ENCODE results near the gene NME9. TPM values are rescaled to one million over a fixed set of nuclear protein-coding genes. Genes with fewer than 3 reads are reported as not detected.
A peak's percentile ranks its signal among the peaks of the same experiment; 100 is the strongest.

The NME9 gene
- total RNA-seq, 1 donor from 2014 or later = not detected

- FAIRE-seq = no peak
- H3K36me3 ChIP-seq (ENCODE audit: control insufficient read depth, insufficient read depth, low read length) = peaks cover 5% of the 10 kb centered on the region
- TF ChIP-seq, protein P1, sequence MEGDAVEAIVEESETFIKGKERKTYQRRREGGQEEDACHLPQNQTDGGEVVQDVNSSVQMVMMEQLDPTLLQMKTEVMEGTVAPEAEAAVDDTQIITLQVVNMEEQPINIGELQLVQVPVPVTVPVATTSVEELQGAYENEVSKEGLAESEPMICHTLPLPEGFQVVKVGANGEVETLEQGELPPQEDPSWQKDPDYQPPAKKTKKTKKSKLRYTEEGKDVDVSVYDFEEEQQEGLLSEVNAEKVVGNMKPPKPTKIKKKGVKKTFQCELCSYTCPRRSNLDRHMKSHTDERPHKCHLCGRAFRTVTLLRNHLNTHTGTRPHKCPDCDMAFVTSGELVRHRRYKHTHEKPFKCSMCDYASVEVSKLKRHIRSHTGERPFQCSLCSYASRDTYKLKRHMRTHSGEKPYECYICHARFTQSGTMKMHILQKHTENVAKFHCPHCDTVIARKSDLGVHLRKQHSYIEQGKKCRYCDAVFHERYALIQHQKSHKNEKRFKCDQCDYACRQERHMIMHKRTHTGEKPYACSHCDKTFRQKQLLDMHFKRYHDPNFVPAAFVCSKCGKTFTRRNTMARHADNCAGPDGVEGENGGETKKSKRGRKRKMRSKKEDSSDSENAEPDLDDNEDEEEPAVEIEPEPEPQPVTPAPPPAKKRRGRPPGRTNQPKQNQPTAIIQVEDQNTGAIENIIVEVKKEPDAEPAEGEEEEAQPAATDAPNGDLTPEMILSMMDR (IDR thresholded peaks at IDR 0.05; ENCODE audit: insufficient read depth, low read length, severe bottlenecking) = no peak
These were observed 31.8 kb downstream of the NME9 start for GRCh38 chr3:138297876-138298275.

DNA sequence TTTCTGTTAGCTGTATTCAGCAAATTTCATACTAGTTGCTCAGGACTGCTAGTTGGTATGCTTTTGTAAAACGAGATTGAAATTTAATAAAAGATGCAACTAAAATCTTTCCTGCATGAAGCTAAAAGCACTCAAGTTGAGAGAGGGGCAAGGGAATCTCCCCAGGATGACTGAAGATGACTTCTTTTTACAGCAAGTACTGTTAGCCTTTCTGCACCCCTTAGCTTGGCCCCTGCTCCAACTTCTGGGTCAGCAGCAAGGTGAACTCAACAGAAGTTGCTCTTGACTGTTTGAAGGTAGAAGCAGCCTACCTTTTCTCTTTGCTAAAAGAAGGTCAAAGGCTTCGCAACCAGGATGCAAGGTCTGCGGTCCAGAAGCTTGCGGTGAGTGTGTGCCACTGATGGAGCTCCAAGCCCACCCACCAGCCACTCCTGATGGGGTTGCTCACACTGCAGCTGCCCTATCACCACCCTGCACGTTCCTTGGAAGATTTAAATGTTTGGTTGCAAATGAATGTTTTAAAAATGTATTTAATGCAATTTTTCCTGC, 32.5 kb downstream of the NME9 start:
- DNase-seq (ENCODE audit: low read depth) (no peak), FAIRE-seq (no peak)
- no peaks in the 10 kb centered on the region for H3K27me3 ChIP-seq (ENCODE audit: control insufficient read depth, insufficient read depth, low read length)
- TF ChIP-seq, protein P1 (IDR thresholded peaks at IDR 0.05; ENCODE audit: insufficient read depth, low read length, severe bottlenecking) = no peak
- peaks cover 5% of the 10 kb centered on the region for H3K36me3 ChIP-seq (ENCODE audit: control insufficient read depth, insufficient read depth, low read length)
- H3K4me3 ChIP-seq (ENCODE audit: low read depth, low read length) = no peak overlapping the region

More at GRCh38 chr3:138297876-138298275, 31.8 kb downstream of the NME9 start:
- H3K27me3 ChIP-seq (ENCODE audit: control insufficient read depth, insufficient read depth, low read length) = no peaks in the 10 kb centered on the region
- no peak for DNase-seq (ENCODE audit: low read depth)
- no peak overlapping the region for H3K4me3 ChIP-seq (ENCODE audit: low read depth, low read length)

DNA sequence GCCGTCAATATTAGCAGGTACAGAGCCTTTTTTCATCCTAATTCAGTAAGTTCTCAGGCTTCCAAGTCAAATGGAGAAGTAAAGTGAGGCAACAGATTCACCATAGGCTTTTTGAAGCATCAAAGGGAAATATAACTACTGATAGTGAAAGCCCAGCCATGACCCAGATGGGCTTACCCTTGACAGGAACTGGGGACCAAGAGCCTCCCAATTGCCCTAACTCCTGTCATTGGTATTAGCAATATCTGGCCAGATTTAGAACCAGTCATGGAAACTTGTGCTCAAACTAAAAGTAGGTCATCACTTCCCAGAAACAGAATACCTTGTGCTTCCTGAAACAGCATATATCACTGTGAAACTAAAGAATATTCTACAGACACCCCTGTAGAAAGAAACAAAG, 33.0 kb downstream of the NME9 start:
- DNase-seq (ENCODE audit: low read depth) (no peak), FAIRE-seq (no peak)
- Histone ChIP-seq H3K36me3 (ENCODE audit: control insufficient read depth, insufficient read depth, low read length) (peaks cover 5% of the 10 kb centered on the region), H3K4me3 (ENCODE audit: low read depth, low read length) (no peak overlapping the region), H3K27me3 (ENCODE audit: control insufficient read depth, insufficient read depth, low read length) (no peaks in the 10 kb centered on the region)
- TF ChIP-seq, protein P1 (IDR thresholded peaks at IDR 0.05; ENCODE audit: insufficient read depth, low read length, severe bottlenecking) = no peak

DNA sequence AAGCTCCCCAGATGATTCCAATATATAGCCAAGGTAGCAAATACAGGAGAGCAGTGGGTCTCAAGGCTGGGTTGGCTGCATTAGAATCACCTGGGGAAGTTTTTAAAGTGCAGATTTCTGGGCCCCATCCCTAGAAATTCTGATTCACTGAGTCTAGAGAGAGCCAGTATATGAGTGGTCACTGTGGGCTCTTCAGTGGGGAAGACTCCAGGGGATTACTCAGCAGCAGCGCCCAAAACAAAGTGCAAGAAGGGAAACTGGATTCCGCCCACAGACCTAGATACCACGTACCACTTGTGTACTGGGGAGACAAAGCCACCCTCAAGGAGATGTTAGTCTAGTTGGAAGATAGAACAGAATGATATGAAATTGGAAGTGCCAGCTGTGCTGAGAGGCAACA, 40.0 kb downstream of the NME9 start:
- no peak for FAIRE-seq
- H3K36me3 ChIP-seq (ENCODE audit: control insufficient read depth, insufficient read depth, low read length) = peaks cover 12% of the 10 kb centered on the region

GRCh38 chr3:138289260-138289659, 40.4 kb downstream of the NME9 start:
- TF ChIP-seq, protein P1 (IDR thresholded peaks at IDR 0.05; ENCODE audit: insufficient read depth, low read length, severe bottlenecking) = no peak
- Histone ChIP-seq H3K27me3 (ENCODE audit: control insufficient read depth, insufficient read depth, low read length) (no peaks in the 10 kb centered on the region), H3K36me3 (ENCODE audit: control insufficient read depth, insufficient read depth, low read length) (peaks cover 12% of the 10 kb centered on the region), H3K4me3 (ENCODE audit: low read depth, low read length) (no peak overlapping the region)
- no peak for DNase-seq (ENCODE audit: low read depth)
- FAIRE-seq = no peak

More for the DNA sequence above, 40.0 kb downstream of the NME9 start:
- no peaks in the 10 kb centered on the region for H3K27me3 ChIP-seq (ENCODE audit: control insufficient read depth, insufficient read depth, low read length)
- TF ChIP-seq, protein P1 (IDR thresholded peaks at IDR 0.05; ENCODE audit: insufficient read depth, low read length, severe bottlenecking) = no peak
- no peak overlapping the region for H3K4me3 ChIP-seq (ENCODE audit: low read depth, low read length)
- DNase-seq (ENCODE audit: low read depth) = no peak

- DNase-seq (ENCODE audit: low read depth) = no peak
- FAIRE-seq = no peak
- TF ChIP-seq, protein P1 (IDR thresholded peaks at IDR 0.05; ENCODE audit: insufficient read depth, low read length, severe bottlenecking) = peak; percentile 24
- H3K27me3 ChIP-seq (ENCODE audit: control insufficient read depth, insufficient read depth, low read length) = no peaks in the 10 kb centered on the region
- H3K4me3 ChIP-seq (ENCODE audit: low read depth, low read length) = no peak overlapping the region
- H3K36me3 ChIP-seq (ENCODE audit: control insufficient read depth, insufficient read depth, low read length) = peaks cover 7% of the 10 kb centered on the region
These were observed 44.6 kb downstream of the NME9 start for GRCh38 chr3:138284957-138285477.
